Measurements from ENCODE around the gene ABTB1.
A peak's percentile ranks its signal among the peaks of the same experiment; 100 is the strongest.

ABTB1 gene

GRCh38 chr3:127672429-127673190 lies at the start of gene ABTB1:
Gene ABTB1 (plus strand): TSS chr3:127672952. CDS start chr3:127673026, 74 bp downstream.
- peak within 1 kb of the TSS; percentile 90 for H3K4me3 ChIP-seq
- H3K9ac ChIP-seq (ENCODE audit: insufficient read length) = peak within 1 kb of the TSS; percentile 80
- TF ChIP-seq POLR2AphosphoS5 (IDR thresholded peaks at IDR 0.05; ENCODE audit: borderline replicate concordance, low read depth, low read length) (peak; percentile 74), EZH2 (IDR thresholded peaks at IDR 0.05) (no peak)
- H3K27ac ChIP-seq = peak within 1 kb of the TSS; percentile 76
- H3K9me3 ChIP-seq (ENCODE audit: low read depth, low read length) = no peaks in the 10 kb centered on the region
- no peak for DNase-seq (ENCODE audit: low read depth, low spot score)
- H3K36me3 ChIP-seq (ENCODE audit: insufficient read depth, low read length) = no peaks in the 10 kb centered on the region

DNA sequence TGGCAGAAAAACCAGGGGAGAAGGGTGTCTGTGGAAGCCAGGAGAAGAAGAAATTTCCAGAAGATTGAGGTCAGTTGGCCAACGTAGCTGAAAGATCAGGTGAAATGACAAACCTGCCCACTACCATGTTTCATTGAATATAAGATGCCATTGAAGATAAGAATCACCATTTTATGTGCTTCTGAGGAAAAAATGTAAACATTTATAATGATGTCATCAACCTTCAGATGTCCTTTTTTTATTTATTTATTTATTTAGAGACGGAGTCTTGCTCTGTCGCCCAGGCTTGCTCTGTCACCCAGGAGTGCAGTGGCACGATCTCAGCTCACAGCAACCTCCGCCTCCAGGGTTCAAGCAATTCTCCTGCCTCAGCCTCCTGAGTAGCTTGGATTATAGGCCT lies 48.7 kb upstream of the ABTB1 start:
- no peak for TF ChIP-seq POLR2AphosphoS5 (IDR thresholded peaks at IDR 0.05; ENCODE audit: borderline replicate concordance, low read depth, low read length)
- TF ChIP-seq FOXP2 (optimal IDR thresholded peaks at IDR 0.05; ENCODE audit: control extremely low read depth, extremely low read length, insufficient read depth) = no peak
- no peak for TF ChIP-seq EZH2 (IDR thresholded peaks at IDR 0.05)
- no peak for DNase-seq (ENCODE audit: low read depth, low spot score)
- H3K9me3 ChIP-seq (ENCODE audit: low read depth, low read length) = no peaks in the 10 kb centered on the region
- peaks cover 36% of the 10 kb centered on the region for H3K36me3 ChIP-seq (ENCODE audit: insufficient read depth, low read length)
- no peak overlapping the region for H3K27ac ChIP-seq
- no peak overlapping the region for H3K4me3 ChIP-seq
- no peak overlapping the region for H3K9ac ChIP-seq (ENCODE audit: insufficient read length)

GRCh38 chr3:127625821-127626220 lies 46.9 kb upstream of the ABTB1 start:
- no peak overlapping the region for H3K27ac ChIP-seq
- no peak for TF ChIP-seq FOXP2 (optimal IDR thresholded peaks at IDR 0.05; ENCODE audit: control extremely low read depth, extremely low read length, insufficient read depth)

DNA sequence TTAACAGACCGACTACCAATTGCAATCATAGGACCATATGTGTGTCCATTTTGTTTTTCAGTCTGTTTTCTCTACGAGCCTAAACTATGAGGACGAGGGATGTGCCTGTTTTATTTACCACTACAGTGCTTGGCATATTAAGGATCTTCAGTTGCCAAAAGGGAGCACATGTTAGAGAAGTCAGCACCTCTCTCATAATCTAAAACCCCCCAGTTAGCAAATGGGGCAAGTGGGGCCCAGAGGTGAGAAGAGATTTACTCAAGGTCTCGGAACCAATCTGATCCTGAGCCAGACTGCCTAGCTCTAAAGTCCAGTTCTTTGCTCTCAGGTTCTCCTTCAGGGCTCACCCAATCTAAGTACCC lies 44.3 kb upstream of the ABTB1 start:
- H3K27ac ChIP-seq = no peak overlapping the region
- H3K36me3 ChIP-seq (ENCODE audit: insufficient read depth, low read length) = no peaks in the 10 kb centered on the region
- no peaks in the 10 kb centered on the region for H3K9me3 ChIP-seq (ENCODE audit: low read depth, low read length)
- no peak overlapping the region for H3K9ac ChIP-seq (ENCODE audit: insufficient read length)
- no peak overlapping the region; the same call in 1 of the 2 replicates for H3K4me3 ChIP-seq
- no peak for DNase-seq (ENCODE audit: low read depth, low spot score)
- no peak for TF ChIP-seq EZH2 (IDR thresholded peaks at IDR 0.05)
- no peak for TF ChIP-seq POLR2AphosphoS5 (IDR thresholded peaks at IDR 0.05; ENCODE audit: borderline replicate concordance, low read depth, low read length)
- TF ChIP-seq FOXP2 (optimal IDR thresholded peaks at IDR 0.05; ENCODE audit: control extremely low read depth, extremely low read length, insufficient read depth) = no peak

More at GRCh38 chr3:127625821-127626220, 46.9 kb upstream of the ABTB1 start:
- no peaks in the 10 kb centered on the region for H3K9me3 ChIP-seq (ENCODE audit: low read depth, low read length)
- H3K4me3 ChIP-seq = no peak overlapping the region
- DNase-seq (ENCODE audit: low read depth, low spot score) = no peak
- peaks cover 20% of the 10 kb centered on the region for H3K36me3 ChIP-seq (ENCODE audit: insufficient read depth, low read length)
- H3K9ac ChIP-seq (ENCODE audit: insufficient read length) = no peak overlapping the region

DNA sequence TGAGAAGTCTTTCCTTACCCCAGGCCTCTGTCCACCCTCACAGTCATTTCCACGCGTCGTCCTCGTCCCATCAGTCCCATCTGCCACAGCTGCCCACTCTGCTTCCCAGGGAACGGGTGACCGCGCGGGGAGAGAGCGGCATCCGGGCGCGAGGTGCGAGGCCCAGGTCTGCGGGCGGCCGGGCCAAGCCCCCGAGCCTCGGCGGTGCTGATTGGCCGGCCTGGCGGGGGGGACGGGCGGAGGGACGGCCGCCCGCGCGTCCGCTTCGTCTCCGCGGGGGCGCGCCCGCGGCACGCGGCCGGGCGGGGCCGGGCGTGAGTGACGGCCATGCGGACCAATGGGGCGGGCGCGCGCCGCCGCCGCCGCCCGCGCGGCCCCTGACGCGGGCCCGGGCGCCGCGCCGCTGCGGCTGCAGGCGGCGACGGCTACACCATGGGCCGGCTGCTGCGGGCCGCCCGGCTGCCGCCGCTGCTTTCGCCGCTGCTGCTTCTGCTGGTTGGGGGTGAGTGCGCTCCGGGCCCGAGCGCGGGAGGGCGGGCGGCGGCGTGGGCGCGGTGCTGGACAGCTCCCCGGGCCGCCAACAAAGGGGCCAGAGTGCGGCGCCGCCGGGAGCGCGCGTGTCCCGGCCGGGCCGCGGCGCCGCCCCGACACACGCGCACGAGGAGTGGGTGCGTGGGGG lies 43.8 kb upstream of the ABTB1 start, which contains the start of gene PODXL2:
TSS of gene PODXL2 (plus strand) at position 398 of the 679 bp plus-strand sequence. CDS start at position 433, 35 bp downstream.
- H3K9me3 ChIP-seq (ENCODE audit: low read depth, low read length) = no peaks in the 10 kb centered on the region
- DNase-seq (ENCODE audit: low read depth, low spot score) = no peak
- no peaks in the 10 kb centered on the region for H3K36me3 ChIP-seq (ENCODE audit: insufficient read depth, low read length)
- no peak within 1 kb of the TSS for H3K27ac ChIP-seq
- TF ChIP-seq FOXP2 (optimal IDR thresholded peaks at IDR 0.05; ENCODE audit: control extremely low read depth, extremely low read length, insufficient read depth) = no peak
- TF ChIP-seq POLR2AphosphoS5 (IDR thresholded peaks at IDR 0.05; ENCODE audit: borderline replicate concordance, low read depth, low read length) = no peak
- TF ChIP-seq EZH2 (IDR thresholded peaks at IDR 0.05) = no peak
- H3K4me3 ChIP-seq = peak within 1 kb of the TSS; percentile 86
- peak within 1 kb of the TSS; percentile 69 for H3K9ac ChIP-seq (ENCODE audit: insufficient read length)

DNA sequence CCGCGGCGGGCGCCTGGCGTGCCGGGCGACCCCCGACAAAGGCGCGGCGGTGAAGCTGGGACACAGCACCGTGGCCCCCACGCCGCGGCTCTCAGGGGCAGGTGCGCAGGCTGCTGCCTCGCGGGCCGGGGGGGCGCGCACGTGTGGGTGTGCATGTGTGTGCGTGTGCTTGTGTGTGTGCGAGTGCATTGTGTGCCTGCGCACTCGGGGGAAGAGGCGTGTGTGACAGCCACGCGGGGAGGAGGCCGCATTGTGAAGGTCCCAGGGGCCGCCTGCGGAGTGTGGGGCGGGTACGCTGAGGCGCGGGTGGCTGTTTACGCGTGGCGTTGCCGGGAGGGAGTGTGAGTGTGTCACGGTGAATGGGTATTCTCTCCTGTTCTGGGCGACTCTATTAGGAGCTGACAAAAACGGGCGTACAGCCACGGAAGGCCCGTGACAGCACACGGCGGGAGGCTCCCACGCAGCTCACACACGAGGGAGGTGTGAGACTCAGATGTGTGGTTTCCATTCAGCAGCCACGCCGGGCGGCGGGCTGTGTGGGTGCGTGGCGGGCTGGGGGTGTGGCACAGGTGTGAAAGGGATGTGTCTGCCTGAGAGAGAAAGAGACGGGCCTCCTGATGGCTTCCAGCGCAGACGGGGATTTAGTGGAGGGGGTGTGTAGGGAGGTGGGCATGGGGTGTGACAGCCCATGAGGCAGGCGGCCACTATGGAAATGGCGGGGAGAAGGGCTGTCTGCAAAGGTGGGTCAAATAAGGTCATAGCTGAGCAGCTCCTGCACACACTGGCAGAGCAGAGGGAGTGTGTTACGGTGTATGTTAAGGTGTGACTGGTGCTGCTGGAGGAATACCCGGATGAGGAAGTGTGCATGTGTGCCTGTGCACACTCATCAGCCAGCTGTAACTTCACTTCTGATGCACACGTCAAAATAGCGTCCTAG lies 43.0 kb upstream of the ABTB1 start:
- TF ChIP-seq POLR2AphosphoS5 (IDR thresholded peaks at IDR 0.05; ENCODE audit: borderline replicate concordance, low read depth, low read length) (no peak), FOXP2 (optimal IDR thresholded peaks at IDR 0.05; ENCODE audit: control extremely low read depth, extremely low read length, insufficient read depth) (no peak), EZH2 (IDR thresholded peaks at IDR 0.05) (no peak)
- H3K9ac ChIP-seq (ENCODE audit: insufficient read length) = peak overlapping the region; percentile 69

DNA sequence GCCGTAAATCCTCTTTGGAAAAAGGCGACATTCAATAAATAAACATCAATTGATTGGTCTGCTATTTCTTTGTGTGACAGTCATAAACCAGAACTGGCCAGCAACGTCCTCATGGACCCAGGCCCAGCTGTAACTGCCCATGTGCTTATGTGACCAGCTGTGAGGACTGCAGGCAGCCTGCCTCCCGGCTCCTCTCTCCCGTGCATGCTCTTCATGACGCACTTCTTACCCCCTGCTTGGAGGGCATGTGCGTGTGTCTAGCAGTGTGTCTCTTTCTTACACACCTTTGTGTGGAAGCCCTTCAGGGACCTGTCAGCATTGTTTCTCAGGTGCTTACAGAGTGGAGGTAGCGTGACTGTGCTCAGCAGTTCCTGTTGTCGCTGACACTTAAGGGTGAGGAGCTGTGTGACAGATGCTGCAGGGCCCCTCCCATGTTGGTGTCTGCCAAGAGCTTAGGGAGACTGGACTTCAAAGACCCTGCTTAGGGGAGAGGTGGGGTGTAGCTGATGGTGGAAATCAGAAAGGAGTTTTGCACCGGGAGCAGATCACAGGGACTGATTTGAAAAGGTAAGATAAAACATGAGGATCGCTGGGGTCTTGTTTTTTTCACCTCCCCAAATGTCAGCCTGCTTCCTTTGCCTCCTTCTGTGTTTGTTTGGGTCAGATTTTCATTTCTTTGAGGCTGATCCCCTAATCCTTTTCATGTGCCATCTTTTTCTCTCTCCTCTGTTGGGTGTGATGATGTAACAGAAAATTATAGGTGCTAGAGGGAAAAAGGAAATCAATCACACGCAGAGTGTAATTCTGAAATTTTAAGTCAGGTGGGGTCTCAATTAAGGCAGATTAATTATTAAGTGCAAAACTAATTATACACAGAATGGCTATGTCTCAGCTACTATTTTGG lies 41.7 kb upstream of the ABTB1 start:
- Histone ChIP-seq H3K9ac (ENCODE audit: insufficient read length) (no peak overlapping the region), H3K4me3 (no peak overlapping the region), H3K9me3 (ENCODE audit: low read depth, low read length) (no peaks in the 10 kb centered on the region), H3K27ac (no peak overlapping the region), H3K36me3 (ENCODE audit: insufficient read depth, low read length) (no peaks in the 10 kb centered on the region)
- TF ChIP-seq FOXP2 (optimal IDR thresholded peaks at IDR 0.05; ENCODE audit: control extremely low read depth, extremely low read length, insufficient read depth) (no peak), POLR2AphosphoS5 (IDR thresholded peaks at IDR 0.05; ENCODE audit: borderline replicate concordance, low read depth, low read length) (no peak), EZH2 (IDR thresholded peaks at IDR 0.05) (no peak)
- DNase-seq (ENCODE audit: low read depth, low spot score) = no peak

More for the DNA sequence above, 43.0 kb upstream of the ABTB1 start:
- Histone ChIP-seq H3K4me3 (peak overlapping the region; percentile 86), H3K36me3 (ENCODE audit: insufficient read depth, low read length) (no peaks in the 10 kb centered on the region), H3K9me3 (ENCODE audit: low read depth, low read length) (no peaks in the 10 kb centered on the region), H3K27ac (no peak overlapping the region)
- DNase-seq (ENCODE audit: low read depth, low spot score) = no peak

Data from SK-N-MC (cell line).